Cardiac muscle cell (in vitro differentiated cells and primary cell): Measurements from ENCODE around the gene JTB. TPM values are rescaled to one million over a fixed set of nuclear protein-coding genes. Genes with fewer than 3 reads are reported as not detected.
A peak's percentile ranks its signal among the peaks of the same experiment; 100 is the strongest.

Source experiments
- DNase-seq, 2 donors: peaks; one replicate each; pipeline versions ENCODE4 v3.0.0 to v3.0.0-alpha.2; 2010 to 2017; ENCODE audit warnings: low read depth in 1 of 2, low spot score in 1 of 2
- H3K27ac ChIP-seq: fragments of 200-600 bp; sonication (generic); 2 replicates; pipeline ENCODE4 v1.5.1; 2016
- H3K27me3 ChIP-seq: fragments of 200-600 bp; sonication (generic); 2 replicates; pipeline ENCODE4 v1.6.0; 2016; ENCODE audit warnings: control low read depth
- H3K36me3 ChIP-seq: fragments of 200-600 bp; sonication (generic); 2 replicates; pipeline ENCODE4 v1.5.1; 2016; ENCODE audit warnings: control low read depth
- H3K4me1 ChIP-seq: fragments of 200-600 bp; sonication (generic); 2 replicates; pipeline ENCODE4 v1.8.1; 2017; ENCODE audit warnings: low read depth, mild to moderate bottlenecking, mixed run types
- H3K4me3 ChIP-seq: fragments of 200-600 bp; sonication (generic); 2 replicates; pipeline ENCODE4 v1.5.1; 2016; ENCODE audit warnings: mild to moderate bottlenecking
- H3K9me3 ChIP-seq: fragments of 200-600 bp; sonication (generic); 2 replicates; pipeline ENCODE4 v1.5.1; 2017; ENCODE audit warnings: low read depth, mild to moderate bottlenecking, control low read depth
- CTCF ChIP-seq: IDR thresholded peaks from 2 replicates; pipeline ENCODE4 v1.5.1; 2012; ENCODE audit warnings: low read depth, mild to moderate bottlenecking, low read length
- polyA plus RNA-seq: library from polyadenylated mRNA; unstranded; fragments of >200 nt; fragmentation: Nextera tagmentation; extraction: Ambion mirVana; gene quantifications from 2 replicates; pipeline ENCODE4 v1.2.1, GENCODE V29; 2016
- total RNA-seq: library from RNA; depleted of rRNA; stranded (reverse); fragments of >200 nt; gene quantifications from 2 replicates; pipeline ENCODE4 v1.2.3, GENCODE V29; 2016

Gene JTB
- total and polyA plus RNA-seq, 2 experiments from 2014 or later = 161 to 169 TPM

- Histone ChIP-seq H3K36me3 (peaks cover 42% of the 10 kb centered on the region), H3K9me3 (no peaks in the 10 kb centered on the region), H3K27ac (peak within 1 kb of the TSS; percentile 90), H3K4me3 (peak within 1 kb of the TSS; percentile 99), H3K4me1 (peaks cover 5% of the 10 kb centered on the region), H3K27me3 (no peaks in the 10 kb centered on the region)
- peak; percentile 87 to 91 for DNase-seq
- TF ChIP-seq CTCF = peak; percentile 85
Measured at GRCh38 chr1:153946622-153947241, 30.7 kb downstream of the JTB start, which contains the start of gene DENND4B. TSS of gene DENND4B (minus strand) at chr1:153946718. CDS start at chr1:153944374, 2,344 bp downstream.

- Histone ChIP-seq H3K27me3 (no peaks in the 10 kb centered on the region), H3K27ac (peak overlapping the region; percentile 90), H3K4me3 (peak overlapping the region; percentile 99), H3K36me3 (peaks cover 35% of the 10 kb centered on the region), H3K4me1 (peaks cover 5% of the 10 kb centered on the region), H3K9me3 (no peaks in the 10 kb centered on the region)
- TF ChIP-seq CTCF = no peak
- peak; percentile 74 to 85 for DNase-seq
Measured at GRCh38 chr1:153945795-153946621, 31.5 kb downstream of the JTB start.

GRCh38 chr1:153945131-153945794 is 32.2 kb downstream of the JTB start:
- DNase-seq = peak; percentile 56 to 77
- H3K36me3 ChIP-seq = peaks cover 30% of the 10 kb centered on the region

GRCh38 chr1:153944827-153945117 is 32.7 kb downstream of the JTB start:
- DNase-seq = no peak
- peaks cover 26% of the 10 kb centered on the region for H3K36me3 ChIP-seq
- no peaks in the 10 kb centered on the region for H3K9me3 ChIP-seq
- peaks cover 5% of the 10 kb centered on the region for H3K4me1 ChIP-seq
- H3K4me3 ChIP-seq = peak overlapping the region; percentile 99
- no peaks in the 10 kb centered on the region for H3K27me3 ChIP-seq
- no peak for TF ChIP-seq CTCF
- peak overlapping the region; percentile 90 for H3K27ac ChIP-seq

More at GRCh38 chr1:153945131-153945794, 32.2 kb downstream of the JTB start:
- H3K4me1 ChIP-seq = peaks cover 5% of the 10 kb centered on the region
- H3K4me3 ChIP-seq = peak overlapping the region; percentile 99
- peak overlapping the region; percentile 90 for H3K27ac ChIP-seq
- H3K27me3 ChIP-seq = no peaks in the 10 kb centered on the region
- TF ChIP-seq CTCF = no peak
- no peaks in the 10 kb centered on the region for H3K9me3 ChIP-seq

GRCh38 chr1:153944005-153944826 is 33.3 kb downstream of the JTB start:
- Histone ChIP-seq H3K27me3 (no peaks in the 10 kb centered on the region), H3K4me3 (no peak overlapping the region), H3K27ac (no peak overlapping the region), H3K9me3 (no peaks in the 10 kb centered on the region), H3K36me3 (peaks cover 23% of the 10 kb centered on the region), H3K4me1 (peaks cover 5% of the 10 kb centered on the region)
- no peak for DNase-seq
- TF ChIP-seq CTCF = no peak
